ENCODE measurements around the gene SWSAP1. TPM values are rescaled to one million over a fixed set of nuclear protein-coding genes. Genes with fewer than 3 reads are reported as not detected.

SWSAP1 gene
- total and polyA plus RNA-seq, 9 of the 15 experiments (the other 6 are each of a cell fraction or from before 2014, with no cell fraction given), result 0.18 to 2.8 (median 1.7) TPM

DNA sequence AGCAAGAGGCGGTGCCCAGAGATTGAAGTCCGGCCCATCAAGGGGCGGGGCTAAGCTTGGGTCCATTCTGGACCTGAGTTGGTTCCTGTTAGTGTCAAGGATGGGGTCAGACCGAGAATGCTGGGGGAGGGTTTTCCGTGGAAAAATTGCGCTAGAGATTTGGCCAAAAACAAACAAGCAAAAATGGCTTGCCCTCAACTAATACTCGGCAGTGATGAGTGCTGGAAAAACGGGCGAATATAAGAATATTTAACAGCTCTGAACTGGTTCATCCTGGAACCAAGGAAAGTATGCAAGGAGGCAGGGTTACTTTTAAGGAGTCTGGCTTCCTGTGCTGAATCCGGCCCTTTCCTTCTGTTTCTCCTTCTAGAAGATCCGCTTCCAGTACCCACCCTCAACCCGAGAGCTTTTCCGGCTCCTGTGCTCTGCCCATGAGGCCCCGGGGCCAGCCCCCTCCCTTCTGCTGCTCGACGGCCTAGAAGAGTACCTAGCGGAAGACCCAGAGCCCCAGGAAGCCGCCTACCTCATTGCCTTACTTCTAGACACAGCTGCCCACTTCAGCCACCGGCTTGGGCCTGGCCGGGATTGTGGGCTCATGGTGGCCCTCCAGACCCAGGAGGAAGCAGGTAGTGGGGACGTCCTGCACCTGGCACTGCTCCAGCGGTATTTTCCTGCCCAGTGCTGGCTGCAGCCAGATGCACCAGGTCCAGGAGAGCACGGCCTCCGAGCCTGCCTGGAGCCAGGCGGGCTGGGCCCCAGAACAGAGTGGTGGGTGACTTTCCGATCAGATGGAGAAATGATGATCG, 880 bp downstream of the SWSAP1 start (continued):
- TF ChIP-seq, protein P1, sequence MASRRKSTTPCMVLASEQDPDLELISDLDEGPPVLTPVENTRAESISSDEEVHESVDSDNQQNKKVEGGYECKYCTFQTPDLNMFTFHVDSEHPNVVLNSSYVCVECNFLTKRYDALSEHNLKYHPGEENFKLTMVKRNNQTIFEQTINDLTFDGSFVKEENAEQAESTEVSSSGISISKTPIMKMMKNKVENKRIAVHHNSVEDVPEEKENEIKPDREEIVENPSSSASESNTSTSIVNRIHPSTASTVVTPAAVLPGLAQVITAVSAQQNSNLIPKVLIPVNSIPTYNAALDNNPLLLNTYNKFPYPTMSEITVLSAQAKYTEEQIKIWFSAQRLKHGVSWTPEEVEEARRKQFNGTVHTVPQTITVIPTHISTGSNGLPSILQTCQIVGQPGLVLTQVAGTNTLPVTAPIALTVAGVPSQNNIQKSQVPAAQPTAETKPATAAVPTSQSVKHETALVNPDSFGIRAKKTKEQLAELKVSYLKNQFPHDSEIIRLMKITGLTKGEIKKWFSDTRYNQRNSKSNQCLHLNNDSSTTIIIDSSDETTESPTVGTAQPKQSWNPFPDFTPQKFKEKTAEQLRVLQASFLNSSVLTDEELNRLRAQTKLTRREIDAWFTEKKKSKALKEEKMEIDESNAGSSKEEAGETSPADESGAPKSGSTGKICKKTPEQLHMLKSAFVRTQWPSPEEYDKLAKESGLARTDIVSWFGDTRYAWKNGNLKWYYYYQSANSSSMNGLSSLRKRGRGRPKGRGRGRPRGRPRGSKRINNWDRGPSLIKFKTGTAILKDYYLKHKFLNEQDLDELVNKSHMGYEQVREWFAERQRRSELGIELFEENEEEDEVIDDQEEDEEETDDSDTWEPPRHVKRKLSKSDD (conservative IDR thresholded peaks at IDR 0.05; ENCODE audit: low read length), result no peak
- TF ChIP-seq XRCC4 (IDR thresholded peaks at IDR 0.05; ENCODE audit: extremely low read depth, insufficient read depth, insufficient read length) (no peak), NBN (IDR thresholded peaks at IDR 0.05; ENCODE audit: low read depth) (no peak), SP1 (CRISPR knock-in tag; IDR thresholded peaks at IDR 0.05) (no peak), NCOA1 (IDR thresholded peaks at IDR 0.05; ENCODE audit: low read depth) (no peak)
- TF ChIP-seq, protein P2, sequence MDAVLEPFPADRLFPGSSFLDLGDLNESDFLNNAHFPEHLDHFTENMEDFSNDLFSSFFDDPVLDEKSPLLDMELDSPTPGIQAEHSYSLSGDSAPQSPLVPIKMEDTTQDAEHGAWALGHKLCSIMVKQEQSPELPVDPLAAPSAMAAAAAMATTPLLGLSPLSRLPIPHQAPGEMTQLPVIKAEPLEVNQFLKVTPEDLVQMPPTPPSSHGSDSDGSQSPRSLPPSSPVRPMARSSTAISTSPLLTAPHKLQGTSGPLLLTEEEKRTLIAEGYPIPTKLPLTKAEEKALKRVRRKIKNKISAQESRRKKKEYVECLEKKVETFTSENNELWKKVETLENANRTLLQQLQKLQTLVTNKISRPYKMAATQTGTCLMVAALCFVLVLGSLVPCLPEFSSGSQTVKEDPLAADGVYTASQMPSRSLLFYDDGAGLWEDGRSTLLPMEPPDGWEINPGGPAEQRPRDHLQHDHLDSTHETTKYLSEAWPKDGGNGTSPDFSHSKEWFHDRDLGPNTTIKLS (IDR thresholded peaks at IDR 0.05; ENCODE audit: borderline replicate concordance, low read depth), result no peak
